AG04450 (cell line): ENCODE data around the gene NTRK2. TPM values are rescaled to one million over a fixed set of nuclear protein-coding genes. Genes with fewer than 3 reads are reported as not detected.

Experiments used
- CTCF ChIA-PET: fragments of 300-600, 350-600 bp; formaldehyde crosslinking; extraction: SDS; loops from one replicate; lab custom pipeline; 2022; ENCODE audit warnings: antibody characterized with exemption, inconsistent platforms; lab: Charles Lee
- POLR2A ChIA-PET: fragments of 350-600 bp; formaldehyde crosslinking; extraction: SDS; loops from one replicate; lab custom pipeline; 2021; ENCODE audit warnings: antibody characterized with exemption, inconsistent platforms; lab: Yijun Ruan, JAX
- DNase-seq: peaks from one replicate; pipeline ENCODE4 v3.0.0-alpha.2; 2011; ENCODE audit warnings: low read depth, low spot score
- H3K27ac ChIP-seq: one replicate; pipeline ENCODE4 v1.5.1; 2012; ENCODE audit warnings: low read depth, low read length, control low read depth
- H3K27me3 ChIP-seq: one replicate; pipeline ENCODE4 v1.6.0; 2012; ENCODE audit warnings: low read length; ENCODE audit not compliant: control insufficient read depth, insufficient read depth
- H3K4me3 ChIP-seq: 2 replicates; pipeline ENCODE4 v1.5.1; 2011; ENCODE audit warnings: mild to moderate bottlenecking, low read depth, low read length, control low read depth
- H3K9me3 ChIP-seq: 2 replicates; pipeline ENCODE4 v1.5.1; 2012; ENCODE audit warnings: low read length; ENCODE audit not compliant: control insufficient read depth, insufficient read depth
- polyA plus RNA-seq: library from polyadenylated mRNA; depleted of rRNA; stranded (reverse); fragments of >200 nt; gene quantifications from 2 replicates; pipeline ENCODE4 v1.2.3, GENCODE V29; 2011
- TF ChIP-seq, protein P1 (sequence below): IDR thresholded peaks from 2 replicates; pipeline ENCODE4 v1.5.1; 2011; ENCODE audit warnings: low read depth, low read length, control low read depth, inconsistent platforms

NTRK2 gene
- polyA plus RNA-seq, 1 experiment: not detected

DNA sequence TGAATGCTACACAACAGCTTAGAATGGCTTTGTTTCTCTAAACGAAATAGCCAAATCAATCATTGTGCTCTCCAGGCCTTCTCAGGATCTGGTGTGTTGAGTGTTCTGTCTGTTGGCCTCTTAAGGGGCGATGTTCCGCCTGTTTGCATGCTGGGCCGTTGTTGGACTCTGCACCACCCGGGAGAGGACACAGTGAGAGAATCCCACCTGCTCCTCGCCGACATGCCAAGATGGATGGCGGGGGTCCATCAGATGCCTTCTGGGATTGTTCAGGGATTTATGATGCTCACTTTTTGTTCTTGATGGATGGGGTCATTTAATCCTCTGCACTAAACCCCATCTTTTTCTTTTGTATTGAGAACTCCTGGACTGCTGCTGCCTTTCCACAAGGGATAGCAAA, 159.9 kb downstream of the NTRK2 start:
- Histone ChIP-seq H3K9me3 (peaks cover 3% of the 10 kb centered on the region; the same call in 1 of the 2 replicates), H3K27ac (no peak overlapping the region), H3K4me3 (no peak overlapping the region), H3K27me3 (no peaks in the 10 kb centered on the region)
- ChIA-PET POLR2A (no interaction called here), CTCF (no interaction called here)
- TF ChIP-seq, protein P1, sequence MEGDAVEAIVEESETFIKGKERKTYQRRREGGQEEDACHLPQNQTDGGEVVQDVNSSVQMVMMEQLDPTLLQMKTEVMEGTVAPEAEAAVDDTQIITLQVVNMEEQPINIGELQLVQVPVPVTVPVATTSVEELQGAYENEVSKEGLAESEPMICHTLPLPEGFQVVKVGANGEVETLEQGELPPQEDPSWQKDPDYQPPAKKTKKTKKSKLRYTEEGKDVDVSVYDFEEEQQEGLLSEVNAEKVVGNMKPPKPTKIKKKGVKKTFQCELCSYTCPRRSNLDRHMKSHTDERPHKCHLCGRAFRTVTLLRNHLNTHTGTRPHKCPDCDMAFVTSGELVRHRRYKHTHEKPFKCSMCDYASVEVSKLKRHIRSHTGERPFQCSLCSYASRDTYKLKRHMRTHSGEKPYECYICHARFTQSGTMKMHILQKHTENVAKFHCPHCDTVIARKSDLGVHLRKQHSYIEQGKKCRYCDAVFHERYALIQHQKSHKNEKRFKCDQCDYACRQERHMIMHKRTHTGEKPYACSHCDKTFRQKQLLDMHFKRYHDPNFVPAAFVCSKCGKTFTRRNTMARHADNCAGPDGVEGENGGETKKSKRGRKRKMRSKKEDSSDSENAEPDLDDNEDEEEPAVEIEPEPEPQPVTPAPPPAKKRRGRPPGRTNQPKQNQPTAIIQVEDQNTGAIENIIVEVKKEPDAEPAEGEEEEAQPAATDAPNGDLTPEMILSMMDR: no peak
- no peak for DNase-seq

DNA sequence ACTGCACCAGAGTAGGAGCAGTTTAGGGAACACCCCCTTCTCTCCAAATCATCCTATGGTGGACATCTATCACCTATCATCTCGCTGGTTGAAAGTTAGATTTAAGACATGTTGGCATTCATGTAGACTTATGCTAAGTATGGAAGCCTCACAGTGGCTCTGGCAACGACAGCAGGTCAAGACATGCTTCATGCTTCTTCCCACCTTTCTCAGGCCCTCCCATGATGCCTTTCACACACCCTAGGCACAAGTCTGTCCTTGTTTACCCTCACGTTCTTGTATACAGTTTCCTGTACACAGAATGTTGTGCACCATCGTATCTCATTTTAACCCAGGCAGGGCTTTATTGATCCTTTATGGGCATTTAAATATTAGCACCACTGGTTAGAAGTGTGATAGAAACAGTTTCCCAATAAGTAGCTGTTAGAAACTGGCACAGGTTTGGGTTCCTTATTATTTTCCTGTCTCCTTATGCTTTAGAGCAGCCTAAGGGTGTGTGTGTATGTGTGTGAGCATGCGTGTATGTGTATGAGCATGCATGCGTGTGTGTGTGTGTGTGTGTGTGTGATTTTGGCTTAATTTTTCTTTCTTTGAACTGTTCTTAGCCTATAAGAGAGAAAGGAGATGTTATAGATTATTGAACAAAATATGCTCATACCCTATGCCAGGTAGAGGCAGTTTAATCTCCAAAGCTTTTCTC, 160.6 kb downstream of the NTRK2 start:
- Histone ChIP-seq H3K27ac (no peak overlapping the region), H3K9me3 (peaks cover under 1% of the 10 kb centered on the region; the same call in 1 of the 2 replicates), H3K4me3 (no peak overlapping the region), H3K27me3 (no peaks in the 10 kb centered on the region)
- ChIA-PET CTCF (no interaction called here), POLR2A (no interaction called here)
- no peak for DNase-seq
- TF ChIP-seq, protein P1: no peak

DNA sequence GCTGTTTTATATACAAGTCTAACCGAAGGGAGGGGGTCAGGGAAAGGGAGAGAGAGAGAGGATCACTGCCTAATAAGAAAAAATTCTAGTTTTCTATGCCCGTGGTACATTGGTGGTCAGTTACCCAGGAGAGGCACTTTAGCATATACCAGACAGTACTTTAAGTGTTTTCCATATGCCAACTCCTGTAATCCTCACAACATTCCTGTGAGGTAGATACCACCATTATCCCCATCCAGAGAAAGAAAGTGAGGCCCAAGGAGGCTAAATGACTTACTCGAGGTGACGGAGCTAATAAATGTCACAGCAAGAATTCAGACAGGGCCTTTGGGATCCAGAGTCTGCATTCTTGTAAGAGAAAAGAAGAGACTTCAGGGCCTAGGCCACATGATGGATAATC, 161.8 kb downstream of the NTRK2 start:
- TF ChIP-seq, protein P1: no peak
- CTCF ChIA-PET: no interaction called here
- POLR2A ChIA-PET: no interaction called here

DNA sequence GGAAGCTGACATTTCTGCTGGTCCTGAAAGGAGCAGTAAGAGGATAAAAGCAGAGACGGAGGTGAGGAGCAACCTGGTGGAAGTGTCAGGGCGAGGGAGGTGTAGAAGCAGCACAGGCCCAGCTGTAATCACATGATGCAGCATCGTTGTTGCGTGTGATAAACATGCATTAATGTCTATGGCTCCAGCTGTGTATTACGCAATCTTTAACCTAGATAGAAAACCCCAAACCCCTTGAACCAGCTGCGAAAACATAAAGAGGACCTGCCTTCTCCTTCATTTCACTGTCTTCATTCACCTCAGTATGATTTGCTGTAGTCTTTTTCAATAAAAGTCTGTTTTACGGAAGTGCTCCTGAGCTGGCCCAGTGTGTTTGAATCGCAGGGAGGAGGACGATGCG, 162.9 kb downstream of the NTRK2 start:
- Histone ChIP-seq H3K27me3 (no peaks in the 10 kb centered on the region), H3K27ac (no peak overlapping the region), H3K9me3 (no peaks in the 10 kb centered on the region; the same call in 1 of the 2 replicates), H3K4me3 (no peak overlapping the region)
- TF ChIP-seq, protein P1: no peak
- no peak for DNase-seq
- CTCF ChIA-PET: no interaction called here
- POLR2A ChIA-PET: no interaction called here

More for the DNA sequence above, 161.8 kb downstream of the NTRK2 start:
- DNase-seq: no peak
- Histone ChIP-seq H3K4me3 (no peak overlapping the region), H3K9me3 (no peaks in the 10 kb centered on the region; the same call in 1 of the 2 replicates), H3K27me3 (no peaks in the 10 kb centered on the region), H3K27ac (no peak overlapping the region)

DNA sequence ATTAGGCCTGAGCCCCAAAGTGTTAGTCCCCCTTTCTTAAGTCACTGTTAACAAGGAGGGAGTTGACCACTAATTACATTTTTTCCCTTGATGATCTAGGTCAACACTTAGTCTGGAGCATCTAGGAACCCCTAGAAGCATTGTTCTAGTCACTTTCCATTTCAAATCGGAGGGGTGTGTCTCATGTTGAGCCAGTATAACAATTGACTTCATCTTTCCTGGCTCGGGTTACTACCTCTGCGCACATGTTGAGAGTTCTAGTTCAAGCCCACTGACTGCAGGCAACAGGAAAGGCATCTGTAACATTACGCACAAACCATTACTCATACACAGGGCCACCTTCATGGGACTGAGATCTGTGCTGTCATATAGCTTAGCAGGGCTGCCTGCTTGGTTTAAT, 164.9 kb downstream of the NTRK2 start:
- Histone ChIP-seq H3K27ac (no peak overlapping the region), H3K27me3 (no peaks in the 10 kb centered on the region), H3K4me3 (no peak overlapping the region), H3K9me3 (no peaks in the 10 kb centered on the region; the same call in 1 of the 2 replicates)
- TF ChIP-seq, protein P1: no peak
- ChIA-PET POLR2A (no interaction called here), CTCF (no interaction called here)
- DNase-seq: no peak
